GM12878 (cell line): ENCODE results near the gene CDC42SE2. TPM values are rescaled to one million over a fixed set of nuclear protein-coding genes. Genes with fewer than 3 reads are reported as not detected.

Experiments
- BCL3 ChIP-seq: IDR thresholded peaks from 2 replicates; pipeline ENCODE4 v1.6.1; 2011; ENCODE audit warnings: borderline replicate concordance, low read depth, mild to moderate bottlenecking, moderate library complexity, low read length; ENCODE audit not compliant: insufficient read depth, poor library complexity, severe bottlenecking
- BHLHE40 ChIP-seq, 2 experiments: fragments of 450-650 bp in 1 of 2; IDR thresholded peaks; 2 replicates each; pipeline ENCODE4 v1.6.1; 2011 to 2017; ENCODE audit warnings: low read depth in 2 of 2, borderline replicate concordance in 1 of 2, improper control_type of control experiment in 1 of 2, low read length in 1 of 2, mild to moderate bottlenecking in 1 of 2
- CREM ChIP-seq: IDR thresholded peaks from 2 replicates; pipeline ENCODE4 v1.6.1; 2014; ENCODE audit warnings: antibody characterized with exemption, low read depth
- ETV6 ChIP-seq, 2 experiments: fragments of 450-650 bp in 1 of 2; IDR thresholded peaks in 1 of 2; conservative IDR thresholded peaks in 1 of 2; 2 replicates each; pipeline ENCODE4 v1.6.1; 2014; ENCODE audit warnings: antibody characterized with exemption in 1 of 2, borderline replicate concordance in 1 of 2, low read depth in 1 of 2, mild to moderate bottlenecking in 1 of 2, moderate library complexity in 1 of 2
- FOXK2 ChIP-seq: fragments of 450-650 bp; IDR thresholded peaks from 2 replicates; pipeline ENCODE4 v1.6.1; 2017; ENCODE audit warnings: mild to moderate bottlenecking, moderate library complexity
- HSF1 ChIP-seq: fragments of 150-350 bp; IDR thresholded peaks from 2 replicates; pipeline ENCODE4 v1.6.1; 2014; ENCODE audit warnings: mild to moderate bottlenecking, low read depth, low read length
- LARP7 ChIP-seq: fragments of 450-650 bp; IDR thresholded peaks from 2 replicates; pipeline ENCODE4 v1.6.1; 2017; ENCODE audit warnings: mild to moderate bottlenecking
- MTA2 ChIP-seq: fragments of 450-650 bp; IDR thresholded peaks from 2 replicates; pipeline ENCODE4 v1.6.1; 2016; ENCODE audit warnings: low read depth, mild to moderate bottlenecking, moderate library complexity
- PAX5 ChIP-seq: IDR thresholded peaks from 2 replicates; pipeline ENCODE4 v1.6.1; 2011; ENCODE audit warnings: low read depth, low read length, borderline replicate concordance
- SMAD1 ChIP-seq: fragments of 450-650 bp; IDR thresholded peaks from 2 replicates; pipeline ENCODE4 v1.6.1; 2018; ENCODE audit warnings: mild to moderate bottlenecking, low read depth; ENCODE audit not compliant: partially characterized antibody
- SMARCA5 ChIP-seq: fragments of 450-650 bp; IDR thresholded peaks from 2 replicates; pipeline ENCODE4 v1.6.1; 2017; ENCODE audit warnings: mild to moderate bottlenecking
- STAT1 ChIP-seq: fragments of 450-650 bp; conservative IDR thresholded peaks from 2 replicates; pipeline ENCODE4 v1.6.1; 2014; ENCODE audit warnings: antibody characterized with exemption, mild to moderate bottlenecking
- ZBTB33 ChIP-seq: fragments of 450-650 bp; IDR thresholded peaks from 2 replicates; pipeline ENCODE4 v1.6.1; 2017; ENCODE audit warnings: mild to moderate bottlenecking
- polyA plus RNA-seq, 11 experiments: library from polyadenylated mRNA; depleted of rRNA in 4 of 11; unstranded in 6 of 11; stranded (reverse) in 5 of 11; fragments of >200 nt; fragmentation: Nextera tagmentation in 4 of 11; fragmentation: Illumina TruSeq in 1 of 11; extraction: Ambion mirVana in 4 of 11; extraction: Trizol in 1 of 11; gene quantifications; 1 replicate in 1 of 11; 2 replicates in 10 of 11; pipeline versions ENCODE4 v1.2.1 to v1.2.3, GENCODE V29; 2011 to 2016; ENCODE audit warnings: inconsistent platforms in 2 of 11, missing spikeins in 2 of 11, low read depth in 1 of 11
- total RNA-seq, 4 experiments: library from RNA; depleted of rRNA in 3 of 4; stranded (reverse); fragments of >200 nt in 3 of 4; fragmentation: Illumina TruSeq in 1 of 4; extraction: Trizol in 1 of 4; gene quantifications; 2 replicates each; pipeline versions ENCODE4 v1.2.1 to v1.2.3, GENCODE V29; 2013 to 2021

CDC42SE2 gene
- total and polyA plus RNA-seq, 10 of the 15 experiments (the other 5 are each of a cell fraction or from before 2014, with no cell fraction given) = 57.0 to 148 (median 80.3) TPM

- TF ChIP-seq FOXK2 = no peak
- TF ChIP-seq MTA2 = no peak
- TF ChIP-seq BHLHE40 (IDR thresholded peaks at IDR 0.05; ENCODE audit: borderline replicate concordance in 1 of 2, low read depth in 2 of 2, low read length in 1 of 2) = no peak
- TF ChIP-seq PAX5 = no peak
- TF ChIP-seq LARP7 = no peak
- no peak for TF ChIP-seq CREM
- no peak for TF ChIP-seq BCL3
- TF ChIP-seq HSF1 = no peak
- TF ChIP-seq STAT1 = no peak
- TF ChIP-seq SMAD1 = no peak
- no peak for TF ChIP-seq SMARCA5
- TF ChIP-seq ETV6 (conservative IDR thresholded peaks at IDR 0.05 in 1 of 2, IDR thresholded peaks at IDR 0.05 in 1 of 2; ENCODE audit: borderline replicate concordance in 1 of 2, low read depth in 1 of 2) = no peak
- no peak for TF ChIP-seq ZBTB33
These were observed 41.1 kb upstream of the CDC42SE2 start (continued) for GRCh38 chr5:131222731-131223130.
